Activated CD8-positive, alpha-beta memory T cell treated with anti-CD3 and anti-CD28 coated beads, Interleukin-2, amount 10 ng/mL, durations not matched to agents 7 days and 5 days (primary cell): ENCODE data around the gene GSKIP. TPM values are rescaled to one million over a fixed set of nuclear protein-coding genes. Genes with fewer than 3 reads are reported as not detected.
A peak's percentile ranks its signal among the peaks of the same experiment; 100 is the strongest.

Experiments used
- ATAC-seq: fragments of 150-1000 bp; cut with Tn5 transposase; one replicate; pipeline ENCODE4 v1.10.0; 2021; ENCODE audit warnings: moderate library complexity
- CTCF ChIA-PET: fragments of 350-600 bp; sonication (Branson Sonifier 250); formaldehyde crosslinking; loops from one replicate; lab custom pipeline; 2021; ENCODE audit warnings: antibody characterized with exemption; lab: Charles Lee
- DNase-seq: peaks from one replicate; pipeline ENCODE4 v3.0.0-alpha.2; 2020
- H3K27ac Mint-ChIP-seq: one replicate; pipeline ENCODE4 v1.8.0; 2021; ENCODE audit warnings: mild to moderate bottlenecking, mixed read lengths
- H3K27me3 Mint-ChIP-seq: one replicate; pipeline ENCODE4 v1.8.0; 2021; ENCODE audit warnings: mixed read lengths
- H3K36me3 Mint-ChIP-seq: one replicate; pipeline ENCODE4 v1.8.0; 2021; ENCODE audit warnings: mild to moderate bottlenecking, mixed read lengths
- H3K4me1 Mint-ChIP-seq: one replicate; pipeline ENCODE4 v1.8.0; 2021; ENCODE audit warnings: mixed read lengths
- H3K4me3 Mint-ChIP-seq: one replicate; pipeline ENCODE4 v1.8.0; 2021; ENCODE audit warnings: mild to moderate bottlenecking, moderate library complexity, mixed read lengths
- H3K9me3 Mint-ChIP-seq: one replicate; pipeline ENCODE4 v1.8.0; 2022; ENCODE audit warnings: low read depth, mixed read lengths
- total RNA-seq, 2 experiments: library from RNA; stranded (reverse); gene quantifications; one replicate each; pipeline ENCODE4 v1.2.3, GENCODE V29; 2021

GSKIP gene
- total RNA-seq, 2 experiments from 2014 or later = 15.0 to 26.0 TPM

DNA sequence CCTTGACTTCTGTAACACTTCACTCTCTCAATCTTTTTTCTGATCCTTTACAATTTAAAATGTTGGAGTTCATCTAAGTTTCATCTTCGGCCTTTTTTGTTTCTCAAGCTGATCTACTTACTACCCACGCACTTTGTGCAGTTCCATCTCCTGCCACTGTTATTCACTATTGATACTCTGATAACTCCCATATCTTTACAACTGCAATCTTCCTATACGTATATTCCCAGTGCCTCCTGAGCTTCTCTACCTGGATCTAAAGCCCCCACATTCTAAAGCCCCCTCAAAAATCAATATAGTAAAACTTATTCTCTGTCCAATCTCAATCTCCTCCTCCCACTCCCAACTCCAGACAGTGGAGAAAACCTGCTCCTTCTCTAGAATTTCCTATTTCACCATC is 6.1 kb upstream of the GSKIP start:
- no peaks in the 10 kb centered on the region for H3K27me3 Mint-ChIP-seq
- H3K4me3 Mint-ChIP-seq = no peak overlapping the region
- ATAC-seq (no peak), DNase-seq (no peak)
- H3K27ac Mint-ChIP-seq = no peak overlapping the region
- H3K36me3 Mint-ChIP-seq = peaks cover 6% of the 10 kb centered on the region
- H3K4me1 Mint-ChIP-seq = peaks cover 26% of the 10 kb centered on the region
- H3K9me3 Mint-ChIP-seq = no peaks in the 10 kb centered on the region
- CTCF ChIA-PET = interaction anchor here (1.5 kb wide), 2 partner anchors 14 to 16 kb away, joined by 3 read pairs; no protein-coding TSS in a partner anchor

DNA sequence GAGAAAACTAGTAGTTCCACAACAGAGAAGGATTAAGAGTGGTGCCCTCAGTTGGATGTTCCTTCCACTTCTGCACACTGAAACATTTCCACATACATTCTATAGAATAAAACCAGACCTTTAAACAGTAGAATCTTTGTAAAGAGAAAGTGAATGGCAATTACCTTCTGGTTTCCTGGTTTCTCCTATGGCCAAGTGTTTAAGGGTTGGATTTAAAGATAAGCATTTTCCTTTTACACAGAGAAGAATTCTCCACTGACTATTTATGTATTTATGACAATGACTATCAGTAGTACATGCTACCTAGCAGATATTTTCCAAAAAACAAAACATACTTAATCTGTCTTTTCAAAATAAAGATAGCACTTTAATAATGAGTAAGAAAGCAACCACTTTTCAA is 3.4 kb upstream of the GSKIP start:
- H3K27ac Mint-ChIP-seq = no peak overlapping the region
- ATAC-seq = no peak
- no peaks in the 10 kb centered on the region for H3K9me3 Mint-ChIP-seq
- H3K4me1 Mint-ChIP-seq = peaks cover 38% of the 10 kb centered on the region
- CTCF ChIA-PET = no interaction called here
- peaks cover 4% of the 10 kb centered on the region for H3K36me3 Mint-ChIP-seq
- H3K27me3 Mint-ChIP-seq = no peaks in the 10 kb centered on the region
- DNase-seq = no peak
- H3K4me3 Mint-ChIP-seq = no peak overlapping the region

DNA sequence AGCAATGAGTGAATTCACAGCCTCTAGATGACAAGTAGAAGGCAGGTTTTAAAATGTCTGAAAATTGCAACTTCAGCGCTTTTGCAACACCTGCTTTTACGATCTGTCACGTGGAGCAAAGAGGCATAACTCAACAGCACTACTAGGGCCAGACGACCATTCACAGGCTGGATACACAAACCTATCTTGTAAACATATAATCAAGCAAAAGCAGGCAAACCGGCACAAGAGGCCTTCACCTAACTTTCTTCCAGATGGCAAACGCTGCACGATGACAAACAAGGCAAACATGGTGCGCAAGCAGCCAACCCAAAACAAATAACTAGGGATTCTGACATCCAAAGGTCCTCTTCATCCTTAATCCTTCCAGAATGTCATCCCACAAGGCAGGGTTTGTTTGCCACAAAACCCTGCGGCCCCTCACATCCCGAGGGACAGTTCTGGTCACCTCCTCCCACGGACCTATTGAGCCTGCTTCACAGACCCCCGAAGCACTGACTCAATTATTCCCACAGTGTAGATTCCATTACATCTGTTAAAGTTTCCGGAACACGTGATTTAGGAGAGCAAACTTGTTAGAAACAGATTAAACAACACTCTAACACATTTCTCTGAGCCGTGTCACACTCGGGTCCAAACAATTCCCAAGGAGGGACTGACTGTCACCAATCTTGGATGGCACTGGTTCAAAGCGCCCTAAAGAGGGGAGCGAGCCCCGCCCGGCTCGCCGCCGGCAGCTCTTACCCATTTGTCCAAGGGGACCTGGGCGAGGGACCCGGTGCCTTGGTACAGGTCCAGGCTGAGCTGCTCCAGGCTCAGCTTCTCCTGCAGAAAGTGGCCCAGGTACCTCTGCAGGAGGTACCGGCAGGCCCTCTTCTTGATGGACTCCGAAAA is 1.0 kb upstream of the GSKIP start:
- H3K27me3 Mint-ChIP-seq = no peaks in the 10 kb centered on the region
- peak overlapping the region; percentile 86 for H3K27ac Mint-ChIP-seq

DNA sequence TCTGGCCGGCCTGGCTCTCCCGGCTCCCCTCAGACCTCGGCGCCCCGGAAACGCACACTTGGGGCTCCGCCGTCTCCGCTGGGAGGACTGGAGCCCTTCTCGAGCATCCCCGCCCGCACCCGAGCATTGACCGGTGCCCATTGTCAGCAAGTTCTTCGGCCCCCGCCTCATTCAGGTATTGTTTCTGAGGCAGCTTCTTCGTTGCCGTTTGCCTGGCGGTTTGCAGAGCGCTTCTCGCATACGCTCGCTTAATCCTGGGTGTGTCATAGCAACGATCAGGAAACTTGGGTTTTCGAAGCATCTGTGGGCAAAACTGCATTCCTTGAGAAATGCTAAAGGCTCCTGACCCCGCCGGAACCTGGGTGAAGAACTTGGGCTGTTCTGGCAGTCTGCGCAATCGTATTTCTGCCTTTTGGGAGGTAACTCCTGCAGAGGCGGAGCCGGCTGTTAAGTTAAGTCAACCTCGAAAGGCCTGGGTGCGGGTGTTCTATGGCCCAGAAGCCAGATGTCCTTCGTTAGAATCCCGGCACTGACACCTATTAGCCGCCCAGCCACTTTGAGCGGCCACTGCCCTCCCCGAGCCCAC is 518 bp downstream of the GSKIP start:
- Mint-ChIP-seq H3K4me3 (peak overlapping the region; percentile 80), H3K27me3 (no peaks in the 10 kb centered on the region), H3K9me3 (no peaks in the 10 kb centered on the region), H3K4me1 (peaks cover 39% of the 10 kb centered on the region), H3K36me3 (peaks cover 10% of the 10 kb centered on the region), H3K27ac (peak overlapping the region; percentile 77)
- DNase-seq (peak; percentile 57), ATAC-seq (peak; percentile 4)
- CTCF ChIA-PET = no interaction called here

More for the DNA sequence above, 1.0 kb upstream of the GSKIP start:
- DNase-seq (peak; percentile 75), ATAC-seq (peak; percentile 25)
- Mint-ChIP-seq H3K36me3 (peaks cover 5% of the 10 kb centered on the region), H3K4me1 (peaks cover 39% of the 10 kb centered on the region), H3K4me3 (peak overlapping the region; percentile 80), H3K9me3 (no peaks in the 10 kb centered on the region)
- CTCF ChIA-PET = interaction anchor here (1.1 kb wide), 1 partner anchor 29 kb away, joined by 3 read pairs; no protein-coding TSS in a partner anchor

DNA sequence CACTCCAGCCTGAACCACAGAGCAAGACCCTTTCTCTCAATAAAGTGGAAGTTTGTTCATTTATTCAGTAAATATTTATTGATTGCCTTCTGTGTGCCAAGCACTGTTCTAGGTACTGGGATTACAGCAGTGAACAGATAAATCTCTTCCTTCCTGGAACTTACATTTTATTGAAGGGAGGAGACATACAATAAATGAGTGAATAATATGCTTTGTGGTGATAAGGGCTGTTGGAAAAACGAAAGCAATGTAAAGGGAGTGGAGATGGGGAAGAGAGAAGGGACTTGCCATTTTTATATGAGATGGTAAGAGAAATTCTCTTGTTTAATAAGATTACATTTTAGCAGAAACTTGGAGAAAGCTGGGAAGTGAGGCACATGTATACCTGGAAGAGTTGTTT is 1.6 kb downstream of the GSKIP start:
- H3K36me3 Mint-ChIP-seq = peaks cover 14% of the 10 kb centered on the region
- peaks cover 37% of the 10 kb centered on the region for H3K4me1 Mint-ChIP-seq
- no peaks in the 10 kb centered on the region for H3K27me3 Mint-ChIP-seq
- DNase-seq = no peak
- H3K9me3 Mint-ChIP-seq = no peaks in the 10 kb centered on the region
- CTCF ChIA-PET = no interaction called here
- peak overlapping the region; percentile 80 for H3K4me3 Mint-ChIP-seq
- no peak overlapping the region for H3K27ac Mint-ChIP-seq
- no peak for ATAC-seq

DNA sequence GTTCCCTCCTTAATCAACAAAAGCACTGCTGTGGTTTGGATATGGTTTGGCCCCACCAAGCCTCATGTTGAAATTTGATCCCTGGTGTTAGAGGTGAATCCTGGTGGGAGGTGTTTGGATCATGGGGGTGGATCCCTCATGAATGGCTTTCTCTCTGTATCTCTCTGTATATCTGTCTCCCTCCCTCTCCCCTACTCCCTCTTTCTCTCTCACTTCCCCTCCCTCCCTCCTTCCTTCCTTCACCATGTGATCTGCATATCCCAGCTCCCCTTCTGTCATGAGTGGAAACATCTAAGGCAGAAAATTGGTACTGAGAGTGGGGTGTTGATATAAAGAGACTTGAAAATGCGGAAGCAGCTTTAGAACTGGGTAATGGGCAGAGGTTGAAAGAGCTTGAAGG is 5.2 kb downstream of the GSKIP start:
- no peak for DNase-seq
- CTCF ChIA-PET = interaction anchor here (1.2 kb wide), 1 partner anchor 14 kb away, joined by 3 read pairs; no protein-coding TSS in a partner anchor
- Mint-ChIP-seq H3K4me3 (no peak overlapping the region), H3K4me1 (peaks cover 15% of the 10 kb centered on the region), H3K36me3 (peaks cover 14% of the 10 kb centered on the region), H3K27me3 (no peaks in the 10 kb centered on the region), H3K9me3 (no peaks in the 10 kb centered on the region), H3K27ac (no peak overlapping the region)
- ATAC-seq = no peak

DNA sequence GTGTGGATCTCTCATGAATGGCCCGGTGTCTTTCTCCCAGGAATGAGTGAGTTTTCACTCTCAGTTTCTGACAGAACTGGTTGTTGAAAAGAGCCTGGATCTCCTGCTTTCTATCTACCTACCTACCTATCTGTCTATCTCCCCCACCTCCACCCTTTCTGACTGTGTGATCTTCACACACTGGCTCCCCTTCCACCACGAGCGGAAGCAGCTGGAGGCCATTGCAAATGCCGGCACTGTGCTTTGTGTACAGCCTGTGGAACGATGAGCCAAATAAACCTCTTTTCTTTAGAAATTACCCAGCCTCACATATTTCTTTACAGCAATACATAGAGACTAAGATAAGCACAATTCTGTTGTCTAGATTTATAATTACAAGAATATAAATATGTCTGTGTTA is 7.2 kb downstream of the GSKIP start:
- no peak for ATAC-seq
- DNase-seq = no peak
- H3K4me1 Mint-ChIP-seq = peaks cover 2% of the 10 kb centered on the region
- H3K9me3 Mint-ChIP-seq = no peaks in the 10 kb centered on the region
- CTCF ChIA-PET = interaction anchor here (0.9 kb wide), 1 partner anchor 13 kb away, joined by 3 read pairs; no protein-coding TSS in a partner anchor
- no peak overlapping the region for H3K27ac Mint-ChIP-seq
- no peaks in the 10 kb centered on the region for H3K27me3 Mint-ChIP-seq
- no peak overlapping the region for H3K4me3 Mint-ChIP-seq
- peaks cover 11% of the 10 kb centered on the region for H3K36me3 Mint-ChIP-seq

DNA sequence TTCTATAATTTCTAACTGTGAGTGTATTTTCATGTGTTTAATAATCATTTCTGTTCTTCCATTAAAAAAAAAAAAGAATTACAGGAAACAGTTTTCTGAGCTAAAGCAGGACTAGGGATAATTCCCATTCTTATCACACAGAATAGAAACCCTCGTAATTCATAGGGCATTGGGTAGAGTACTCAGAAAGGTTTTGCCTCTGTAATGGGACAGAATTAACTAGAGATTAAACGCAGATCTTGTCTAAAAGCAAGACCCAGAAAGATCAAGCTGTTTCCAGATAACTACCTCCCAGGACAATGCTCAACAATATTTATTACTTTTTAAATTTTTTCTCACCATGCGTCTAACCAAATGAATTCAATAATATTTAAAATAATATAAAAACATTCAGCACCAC is 10.2 kb downstream of the GSKIP start:
- Mint-ChIP-seq H3K27ac (no peak overlapping the region), H3K9me3 (no peaks in the 10 kb centered on the region), H3K4me3 (no peak overlapping the region), H3K27me3 (no peaks in the 10 kb centered on the region), H3K4me1 (no peaks in the 10 kb centered on the region), H3K36me3 (peaks cover 7% of the 10 kb centered on the region)
- ATAC-seq (no peak), DNase-seq (no peak)
- CTCF ChIA-PET = no interaction called here

DNA sequence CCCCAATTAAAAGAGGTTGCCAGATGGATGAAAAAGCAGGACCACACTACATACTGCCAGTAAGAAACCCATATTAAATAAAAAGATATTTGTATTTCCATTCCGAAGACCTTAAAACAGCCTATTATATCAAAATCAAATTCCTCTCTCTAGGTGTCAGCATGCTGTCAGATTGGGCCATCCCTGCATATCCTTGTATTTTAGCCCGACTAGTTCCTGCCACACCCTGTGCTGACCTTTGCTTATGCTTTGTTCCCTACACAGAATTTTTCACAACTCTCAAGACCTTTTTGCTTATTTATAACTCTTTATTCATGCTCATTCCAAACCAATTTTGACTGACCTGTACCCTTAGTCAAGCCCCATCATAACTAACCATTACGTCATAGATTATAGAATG is 12.8 kb downstream of the GSKIP start:
- peaks cover 8% of the 10 kb centered on the region for H3K4me1 Mint-ChIP-seq
- no peak overlapping the region for H3K27ac Mint-ChIP-seq
- H3K27me3 Mint-ChIP-seq = no peaks in the 10 kb centered on the region
- H3K4me3 Mint-ChIP-seq = no peak overlapping the region
- CTCF ChIA-PET = no interaction called here
- no peaks in the 10 kb centered on the region for H3K36me3 Mint-ChIP-seq
- no peaks in the 10 kb centered on the region for H3K9me3 Mint-ChIP-seq
- DNase-seq = no peak
- no peak for ATAC-seq

DNA sequence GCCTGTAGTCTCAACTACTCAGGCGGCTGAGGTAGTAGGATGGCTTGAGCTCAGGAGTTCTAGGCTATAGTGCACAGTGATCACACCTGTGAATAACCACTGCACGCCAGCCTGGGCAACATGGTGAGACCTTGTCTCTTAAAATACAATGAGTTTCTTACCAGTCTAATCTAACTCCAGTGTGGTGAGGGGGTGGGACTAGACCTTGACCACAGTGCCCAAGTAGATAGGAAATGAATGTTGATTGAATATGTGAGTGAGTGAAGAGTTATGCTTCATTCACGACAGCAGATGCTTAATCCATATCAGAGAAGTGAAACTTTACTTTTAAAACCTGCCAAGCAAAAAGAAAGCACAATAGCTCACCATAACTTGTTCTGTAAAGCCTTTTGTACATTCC is 17.4 kb downstream of the GSKIP start:
- Mint-ChIP-seq H3K4me1 (peaks cover 12% of the 10 kb centered on the region), H3K4me3 (no peak overlapping the region), H3K27ac (no peak overlapping the region), H3K27me3 (no peaks in the 10 kb centered on the region), H3K36me3 (peaks cover 13% of the 10 kb centered on the region), H3K9me3 (no peaks in the 10 kb centered on the region)
- CTCF ChIA-PET = interaction anchor here (2.8 kb wide), 1 partner anchor 11 kb away, joined by 9 read pairs; the partner anchor contains the start of gene AK7
- ATAC-seq (peak; percentile 27), DNase-seq (peak; percentile 53)

DNA sequence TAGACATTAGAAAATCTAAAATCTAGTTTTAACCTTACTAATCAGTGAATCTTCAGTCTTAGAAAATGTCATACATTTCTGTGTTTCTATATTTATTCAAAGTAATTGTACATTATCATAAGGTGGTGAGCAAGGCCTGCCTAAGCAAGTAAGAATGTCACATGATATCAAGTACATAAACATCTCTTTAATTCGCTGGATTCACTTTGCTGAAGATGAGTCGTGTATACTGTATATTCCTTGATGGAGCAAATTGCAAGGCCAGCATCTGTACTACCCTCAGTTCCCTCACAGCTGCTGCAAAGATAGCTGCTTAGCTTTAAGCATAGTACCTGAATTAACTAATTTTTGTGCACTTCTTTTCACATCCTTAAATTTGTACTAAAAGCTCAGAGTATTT is 20.1 kb downstream of the GSKIP start:
- ATAC-seq (no peak), DNase-seq (no peak)
- Mint-ChIP-seq H3K4me3 (no peak overlapping the region), H3K27ac (no peak overlapping the region), H3K9me3 (no peaks in the 10 kb centered on the region), H3K4me1 (peaks cover 12% of the 10 kb centered on the region), H3K27me3 (no peaks in the 10 kb centered on the region), H3K36me3 (peaks cover 16% of the 10 kb centered on the region)
- CTCF ChIA-PET = no interaction called here

DNA sequence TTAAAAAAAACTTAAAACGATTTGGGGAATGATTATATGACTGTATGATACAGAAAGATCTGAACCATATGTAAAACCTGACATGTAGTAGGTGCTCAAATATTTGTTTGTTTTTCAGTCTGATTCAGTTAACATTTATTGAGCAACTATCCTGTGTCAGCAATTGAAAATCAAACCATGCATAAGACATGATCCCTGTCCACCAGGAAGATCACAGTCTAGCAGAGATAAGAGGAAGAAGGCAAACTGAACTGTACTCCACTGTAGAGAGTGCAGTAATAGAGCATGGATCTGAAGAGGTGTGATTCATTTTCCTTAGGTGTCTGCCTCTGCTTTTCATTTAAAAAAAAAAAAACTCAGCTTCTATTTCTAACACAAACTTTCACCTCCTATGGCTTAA is 20.7 kb downstream of the GSKIP start:
- Mint-ChIP-seq H3K27ac (no peak overlapping the region), H3K36me3 (peaks cover 16% of the 10 kb centered on the region), H3K9me3 (no peaks in the 10 kb centered on the region), H3K27me3 (no peaks in the 10 kb centered on the region), H3K4me3 (no peak overlapping the region), H3K4me1 (peaks cover 12% of the 10 kb centered on the region)
- DNase-seq = no peak
- CTCF ChIA-PET = no interaction called here
- no peak for ATAC-seq

DNA sequence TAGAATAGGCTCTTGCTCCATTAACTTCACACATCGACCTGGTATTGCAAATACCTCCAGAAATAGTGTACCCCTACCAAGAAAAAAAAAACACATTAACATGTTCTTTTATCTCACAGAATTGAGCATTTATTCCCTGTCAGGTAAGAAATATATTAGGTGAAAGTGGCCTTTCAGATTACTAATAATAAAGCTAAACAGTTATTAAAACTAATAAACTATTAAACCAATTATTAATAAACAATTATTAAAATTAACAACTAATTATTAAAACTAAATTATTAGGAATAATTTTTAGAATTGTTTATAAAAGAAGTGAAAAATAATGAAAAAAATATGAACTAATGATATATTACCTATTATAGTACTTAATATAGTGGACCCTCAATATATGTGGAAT is 21.4 kb downstream of the GSKIP start:
- peaks cover 16% of the 10 kb centered on the region for H3K36me3 Mint-ChIP-seq
- H3K4me1 Mint-ChIP-seq = peaks cover 12% of the 10 kb centered on the region
- DNase-seq = no peak
- H3K27ac Mint-ChIP-seq = no peak overlapping the region
- no peaks in the 10 kb centered on the region for H3K27me3 Mint-ChIP-seq
- H3K9me3 Mint-ChIP-seq = no peaks in the 10 kb centered on the region
- ATAC-seq = no peak
- CTCF ChIA-PET = no interaction called here
- H3K4me3 Mint-ChIP-seq = no peak overlapping the region

- H3K4me3 Mint-ChIP-seq = no peak overlapping the region
- CTCF ChIA-PET = no interaction called here
- DNase-seq = no peak
Measured at GRCh38 chr14:96385385-96385784, 22.1 kb downstream of the GSKIP start.

More at GRCh38 chr14:96385385-96385784, 22.1 kb downstream of the GSKIP start:
- no peak overlapping the region for H3K27ac Mint-ChIP-seq
- H3K9me3 Mint-ChIP-seq = no peaks in the 10 kb centered on the region
- H3K4me1 Mint-ChIP-seq = peaks cover 11% of the 10 kb centered on the region
- H3K27me3 Mint-ChIP-seq = peaks cover 3% of the 10 kb centered on the region
- peaks cover 16% of the 10 kb centered on the region for H3K36me3 Mint-ChIP-seq
- ATAC-seq = no peak
